Measurements from ENCODE around the gene TENT5C. TPM values are rescaled to one million over a fixed set of nuclear protein-coding genes. Genes with fewer than 3 reads are reported as not detected.

Gene TENT5C
- total and polyA plus RNA-seq, 2 of the 13 experiments (the other 11 are each of a cell fraction or from before 2014, with no cell fraction given), result 0.02 to 0.38 TPM

GRCh38 chr1:117565745-117566455 is 39.9 kb upstream of the TENT5C start (continued):
- TF ChIP-seq TRIM24 (CRISPR knock-in tag; IDR thresholded peaks at IDR 0.05) (no peak), MBD4 (IDR thresholded peaks at IDR 0.05; ENCODE audit: borderline replicate concordance, low read length) (no peak), NKX3-1 (CRISPR knock-in tag; IDR thresholded peaks at IDR 0.05) (no peak)

GRCh38 chr1:117566556-117566955 is 39.3 kb upstream of the TENT5C start:
- CTCF ChIA-PET (ENCODE audit: low intra/inter-chr PET ratio, low total read pairs), result no interaction called here
- H3K4me1 ChIP-seq (ENCODE audit: insufficient read depth, low read length), result peaks cover 14% of the 10 kb centered on the region
- POLR2A ChIA-PET, result no interaction called here
- no peak overlapping the region for H3K9ac ChIP-seq (ENCODE audit: insufficient read depth, low read depth, low read length)
- no peaks in the 10 kb centered on the region for H3K9me3 ChIP-seq (ENCODE audit: low read length)
- H4K20me1 ChIP-seq (ENCODE audit: insufficient read depth, low read length), result no peaks in the 10 kb centered on the region
- no peak overlapping the region for H2AFZ ChIP-seq (ENCODE audit: low read length)
- ATAC-seq, result no peak
- WGBS (ENCODE audit: low lambda C conversion rate), result 0% methylated on average over 1 of the region's 3 CpGs
- in situ Hi-C loops (cut with HindIII; ENCODE audit: extremely low pct_ligation_motif_present, low pct_unique_long_range_greater_than_20kb), result no loop called here
- no peak overlapping the region for H3K4me3 ChIP-seq (replicated peaks in 1 of 3; ENCODE audit: insufficient read depth in 1 of 3, low read depth in 2 of 3, low read length in 3 of 3)
- no peak for DNase-seq (ENCODE audit: low spot score)
- no peak overlapping the region for H3K27ac ChIP-seq (ENCODE audit: extremely low read length, insufficient read depth, low read length)
- no peaks in the 10 kb centered on the region for H3K36me3 ChIP-seq (replicated peaks in 1 of 2; ENCODE audit: control insufficient read depth in 1 of 2, insufficient read depth in 2 of 2, low read length in 2 of 2)
- H3K79me2 ChIP-seq (ENCODE audit: insufficient read depth, low read length), result no peaks in the 10 kb centered on the region
- intact Hi-C loops (cut with micrococcal nuclease; ENCODE audit: unreplicated experiment), result no loop called here
- no peak for FAIRE-seq
- H3K4me2 ChIP-seq (ENCODE audit: low read depth, low read length), result no peak overlapping the region
- no peaks in the 10 kb centered on the region; a peak in 1 of 5 replicates for H3K27me3 ChIP-seq (ENCODE audit: control insufficient read depth in 1 of 2, insufficient read depth in 2 of 2, low read length in 2 of 2)
- no TSS peak for BruUV-seq (replicated peaks)
- no peak for TF ChIP-seq MED13 (CRISPR knock-in tag; IDR thresholded peaks at IDR 0.05)
- no peak for TF ChIP-seq ZNF784 (CRISPR knock-in tag; IDR thresholded peaks at IDR 0.05; ENCODE audit: borderline replicate concordance)
- no peak for TF ChIP-seq FOXP1 (IDR thresholded peaks at IDR 0.05)
- TF ChIP-seq FOXP1 (CRISPR knock-in tag; IDR thresholded peaks at IDR 0.05), result no peak
- TF ChIP-seq TBL1XR1 (IDR thresholded peaks at IDR 0.05; ENCODE audit: borderline replicate concordance, low read length, partially characterized antibody), result no peak
- no peak for TF ChIP-seq SRSF1 (optimal IDR thresholded peaks at IDR 0.05; ENCODE audit: low read depth, low read length)
- TF ChIP-seq ZNF383 (CRISPR knock-in tag; IDR thresholded peaks at IDR 0.05; ENCODE audit: borderline replicate concordance), result no peak
- no peak for TF ChIP-seq ZNF318 (CRISPR knock-in tag; IDR thresholded peaks at IDR 0.05)
- TF ChIP-seq ZNF709 (CRISPR knock-in tag; IDR thresholded peaks at IDR 0.05), result no peak
- no peak for TF ChIP-seq ZNF329 (CRISPR knock-in tag; IDR thresholded peaks at IDR 0.05; ENCODE audit: low read depth)
- TF ChIP-seq KDM5A (IDR thresholded peaks at IDR 0.05; ENCODE audit: borderline replicate concordance, low read length), result no peak
- no peak for TF ChIP-seq RARA (CRISPR knock-in tag; IDR thresholded peaks at IDR 0.05)

Measured in HepG2 (cell line).